Muscle of leg (tissue), 11 donors: ENCODE measurements around the gene TMC6. TPM values are rescaled to one million over a fixed set of nuclear protein-coding genes. Genes with fewer than 3 reads are reported as not detected.
A peak's percentile ranks its signal among the peaks of the same experiment; 100 is the strongest.
"Not testable (repeated sequence)": the region's sequence is repeated elsewhere in the genome, so short reads cannot be mapped to it uniquely, and the experiment has no call there.

Experiments
- DNase-seq: peaks from one replicate; pipeline ENCODE4 v3.0.0; 2013
- H3K27ac ChIP-seq: one replicate; pipeline ENCODE4 v1.5.1; 2013; ENCODE audit warnings: mild to moderate bottlenecking, low read length, control low read depth
- H3K27me3 ChIP-seq: one replicate; pipeline ENCODE4 v1.6.1; 2013; ENCODE audit warnings: low read length; ENCODE audit not compliant: control insufficient read depth, insufficient read depth
- H3K36me3 ChIP-seq: one replicate; pipeline ENCODE4 v1.6.1; 2013; ENCODE audit warnings: low read length; ENCODE audit not compliant: control insufficient read depth, insufficient read depth
- H3K4me1 ChIP-seq: one replicate; pipeline ENCODE4 v1.6.1; 2013; ENCODE audit warnings: low read length; ENCODE audit not compliant: control insufficient read depth, insufficient read depth
- H3K4me3 ChIP-seq: one replicate; pipeline ENCODE4 v1.5.1; 2013; ENCODE audit warnings: low read length, control low read depth
- H3K9me3 ChIP-seq: replicated peaks from 2 replicates; pipeline ENCODE4 v1.6.1; 2013; ENCODE audit warnings: low read depth, low read length; ENCODE audit not compliant: control insufficient read depth
- WGBS: methylation state at CpG from one replicate; pipeline ENCODE4 v1.1.5; 2013; ENCODE audit warnings: missing lambda C conversion rate; ENCODE audit not compliant: insufficient coverage; 5-methylcytosine and 5-hydroxymethylcytosine counted together
- polyA plus RNA-seq, 8 donors: library from polyadenylated mRNA; unstranded; fragments of 120-200 nt; gene quantifications; one replicate each; pipeline versions ENCODE4 v1.2.1 to v1.2.3, GENCODE V29; 2013; ENCODE audit warnings: inconsistent platforms in 1 of 8, low replicate concordance in 1 of 8; ENCODE audit not compliant: insufficient read length in 8 of 8, insufficient read depth in 1 of 8
- total RNA-seq: library from RNA; stranded (reverse); fragments of 120-200 nt; gene quantifications from one replicate; pipeline ENCODE4 v1.2.4, GENCODE V29; 2013

TMC6 gene
- total and polyA plus RNA-seq, 9 donors = 21.6 to 40.7 (median 26.1) TPM

- Histone ChIP-seq H3K36me3 (peaks cover 89% of the 10 kb centered on the region), H3K27ac (no peak overlapping the region), H3K27me3 (no peaks in the 10 kb centered on the region), H3K4me1 (no peaks in the 10 kb centered on the region), H3K9me3 (no peaks in the 10 kb centered on the region), H3K4me3 (no peak overlapping the region)
- WGBS = 94% methylated on average over 3 of the region's 9 CpGs
- no peak for DNase-seq
Measured at GRCh38 chr17:78096093-78096492, 32.5 kb downstream of the TMC6 start.

GRCh38 chr17:78095035-78095434 is 33.5 kb downstream of the TMC6 start:
- no peaks in the 10 kb centered on the region for H3K27me3 ChIP-seq

DNA sequence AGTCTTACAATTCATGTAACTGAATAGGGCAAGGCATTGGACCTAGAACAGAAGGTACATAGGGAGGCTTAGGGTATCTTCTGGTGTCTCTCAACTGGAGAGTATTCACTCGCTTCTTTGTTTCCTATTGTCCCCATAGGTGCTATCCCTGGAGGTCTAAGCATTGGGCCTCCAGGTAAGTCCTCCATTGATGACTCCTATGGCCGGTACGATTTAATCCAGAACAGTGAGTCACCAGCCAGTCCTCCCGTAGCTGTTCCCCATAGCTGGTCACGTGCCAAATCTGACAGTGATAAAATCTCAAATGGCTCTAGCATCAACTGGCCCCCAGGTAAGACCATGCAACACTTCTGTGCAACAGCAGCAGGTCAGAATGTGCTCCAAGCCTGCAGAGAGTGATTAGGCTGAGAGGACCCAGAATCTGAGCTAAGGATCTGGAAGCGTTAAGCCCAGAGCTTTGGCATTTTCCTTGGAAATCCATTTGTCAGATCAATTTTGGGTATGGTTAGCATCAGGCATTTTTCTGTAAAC is 35.7 kb downstream of the TMC6 start:
- H3K27ac ChIP-seq = no peak overlapping the region
- no peak overlapping the region for H3K4me3 ChIP-seq
- H3K36me3 ChIP-seq = peaks cover 79% of the 10 kb centered on the region
- no peaks in the 10 kb centered on the region for H3K4me1 ChIP-seq
- DNase-seq = no peak
- 84% methylated on average over 6 of the region's 6 CpGs for WGBS
- no peaks in the 10 kb centered on the region for H3K27me3 ChIP-seq
- no peaks in the 10 kb centered on the region for H3K9me3 ChIP-seq

More at GRCh38 chr17:78095035-78095434, 33.5 kb downstream of the TMC6 start:
- no peak for DNase-seq
- no peaks in the 10 kb centered on the region for H3K4me1 ChIP-seq
- H3K4me3 ChIP-seq = no peak overlapping the region
- H3K36me3 ChIP-seq = peaks cover 87% of the 10 kb centered on the region
- H3K9me3 ChIP-seq = no peaks in the 10 kb centered on the region
- no peak overlapping the region for H3K27ac ChIP-seq
- WGBS = 96% methylated on average over 4 of the region's 6 CpGs

DNA sequence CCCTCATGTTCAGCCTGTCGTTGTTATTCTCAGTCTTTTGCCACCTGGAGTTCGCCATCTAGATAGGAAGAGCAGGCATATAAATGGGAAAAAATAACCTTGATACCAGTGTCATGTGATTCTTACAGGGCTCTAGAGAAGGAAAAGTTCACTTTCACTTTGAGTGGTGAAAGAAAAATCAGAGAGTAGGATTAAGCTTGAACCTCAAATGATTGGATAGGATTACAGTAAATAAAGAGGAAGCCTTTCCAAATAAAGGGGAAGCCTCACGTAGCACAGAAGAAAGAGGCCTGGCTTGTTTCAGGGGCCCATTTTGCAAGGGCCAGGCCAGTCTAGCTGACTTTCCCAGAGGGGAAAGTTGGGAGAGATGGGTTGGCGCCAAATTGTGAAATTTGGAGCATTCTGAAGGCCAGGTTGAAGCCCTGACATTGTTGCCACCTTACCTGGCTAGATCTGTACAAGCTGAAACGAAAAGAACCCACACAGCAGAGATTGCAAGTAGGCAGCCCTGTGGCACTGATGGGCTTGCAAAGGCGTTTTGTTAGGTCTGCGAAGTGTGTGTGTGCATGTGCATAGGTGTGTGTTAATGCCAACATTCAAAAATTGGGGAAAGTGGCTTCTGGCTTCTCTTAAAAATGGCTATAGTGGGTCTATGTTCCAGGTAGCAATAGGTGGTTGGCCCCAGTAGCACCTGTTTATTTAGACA is 38.8 kb downstream of the TMC6 start:
- no peak for DNase-seq
- Histone ChIP-seq H3K4me3 (no peak overlapping the region), H3K27ac (no peak overlapping the region), H3K27me3 (no peaks in the 10 kb centered on the region), H3K9me3 (no peaks in the 10 kb centered on the region), H3K4me1 (no peaks in the 10 kb centered on the region), H3K36me3 (peaks cover 69% of the 10 kb centered on the region)
- WGBS = 90% methylated on average over 6 of the region's 7 CpGs

DNA sequence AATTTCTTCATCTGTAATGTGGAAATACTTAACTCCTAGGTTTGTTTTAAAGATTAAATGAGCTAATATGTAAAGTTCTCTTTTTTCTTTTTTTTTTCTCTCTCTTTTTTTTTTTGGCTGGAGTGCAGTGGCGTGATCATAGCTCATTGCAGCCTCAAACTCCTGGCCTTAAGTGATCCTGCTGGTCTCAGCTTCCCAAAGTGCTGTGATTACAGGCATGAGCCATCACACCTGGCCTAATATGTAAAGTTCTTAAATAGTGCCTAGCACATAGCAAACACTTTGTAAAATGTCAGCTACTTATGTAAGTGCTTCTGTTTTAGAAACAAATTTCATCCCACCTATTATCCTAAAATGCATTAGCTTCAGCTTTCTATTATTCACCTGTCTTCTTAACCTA is 40.0 kb downstream of the TMC6 start:
- no peaks in the 10 kb centered on the region for H3K27me3 ChIP-seq
- no peak overlapping the region for H3K27ac ChIP-seq
- no peak overlapping the region for H3K4me3 ChIP-seq
- H3K9me3 ChIP-seq = no peaks in the 10 kb centered on the region
- WGBS = 80% methylated on average over 1 of the region's 1 CpG
- peaks cover 61% of the 10 kb centered on the region for H3K36me3 ChIP-seq
- no peak for DNase-seq
- no peaks in the 10 kb centered on the region for H3K4me1 ChIP-seq

- Histone ChIP-seq H3K4me3 (no peak overlapping the region), H3K36me3 (peaks cover 51% of the 10 kb centered on the region), H3K27me3 (no peaks in the 10 kb centered on the region), H3K27ac (no peak overlapping the region), H3K9me3 (no peaks in the 10 kb centered on the region), H3K4me1 (peaks cover 8% of the 10 kb centered on the region)
- no peak for DNase-seq
- WGBS = 93% methylated on average over 12 of the region's 13 CpGs
Measured at GRCh38 chr17:78086740-78087139, 41.8 kb downstream of the TMC6 start.

DNA sequence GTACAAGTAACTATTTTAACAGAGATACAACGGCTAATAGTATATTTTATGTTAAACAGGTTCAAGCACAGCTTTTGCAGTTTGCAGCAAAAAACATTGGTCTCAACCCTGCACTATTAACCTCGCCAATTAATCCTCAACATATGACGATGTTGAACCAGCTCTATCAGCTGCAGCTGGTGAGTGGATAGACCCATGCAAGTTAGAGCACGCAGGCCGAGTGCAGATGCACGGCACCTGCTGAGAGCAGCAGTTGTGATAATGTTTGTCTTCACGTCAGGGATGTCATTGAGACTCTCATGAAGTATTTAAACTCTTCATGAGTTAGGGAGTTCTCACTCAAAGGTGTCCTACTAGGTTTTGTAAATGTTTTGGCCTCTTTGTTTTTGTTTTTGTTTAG is 45.6 kb downstream of the TMC6 start:
- WGBS = 83% methylated on average over 1 of the region's 7 CpGs
- H3K36me3 ChIP-seq = peaks cover 42% of the 10 kb centered on the region
- H3K4me3 ChIP-seq = no peak overlapping the region
- H3K27me3 ChIP-seq = no peaks in the 10 kb centered on the region
- DNase-seq = peak; percentile 53
- no peaks in the 10 kb centered on the region for H3K9me3 ChIP-seq
- H3K4me1 ChIP-seq = peaks cover 15% of the 10 kb centered on the region
- H3K27ac ChIP-seq = peak overlapping the region; percentile 67

- peaks cover 15% of the 10 kb centered on the region for H3K4me1 ChIP-seq
- H3K27me3 ChIP-seq, H3K9me3 ChIP-seq, H3K4me3 ChIP-seq: not testable (repeated sequence)
- peak; percentile 58 for DNase-seq
- peak overlapping the region; percentile 1 for H3K27ac ChIP-seq
- WGBS = no CpG with 5 or more reads among the region's 5 CpGs
- peaks cover 42% of the 10 kb centered on the region for H3K36me3 ChIP-seq
Measured at GRCh38 chr17:78082355-78082872, 46.1 kb downstream of the TMC6 start.

DNA sequence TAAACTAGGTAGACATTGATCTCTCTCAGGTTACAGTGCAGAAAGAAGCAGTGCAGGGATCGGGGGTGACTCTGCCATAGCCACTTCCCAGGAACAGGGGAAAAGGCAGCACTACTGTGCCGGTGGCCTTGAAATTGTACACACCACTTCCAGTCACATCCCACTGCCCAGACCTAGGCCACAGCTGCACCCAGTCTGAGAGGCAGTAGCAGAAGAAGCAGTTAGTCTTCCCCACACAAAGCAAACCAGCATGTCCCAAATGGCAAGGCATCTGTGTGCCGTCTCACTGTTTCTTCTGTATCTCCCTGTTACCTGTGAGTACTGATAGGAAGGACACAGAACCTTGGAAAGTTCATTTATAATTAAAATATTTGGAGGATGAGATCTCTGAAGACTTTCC is 47.0 kb downstream of the TMC6 start:
- Histone ChIP-seq H3K27me3 (no peaks in the 10 kb centered on the region), H3K36me3 (peaks cover 40% of the 10 kb centered on the region), H3K4me1 (peaks cover 15% of the 10 kb centered on the region), H3K27ac (peak overlapping the region; percentile 1), H3K9me3 (no peaks in the 10 kb centered on the region), H3K4me3 (no peak overlapping the region)
- WGBS = no CpG with 5 or more reads among the region's 3 CpGs
- DNase-seq = no peak

- DNase-seq = no peak
- Histone ChIP-seq H3K4me1 (peaks cover 15% of the 10 kb centered on the region), H3K27me3 (no peaks in the 10 kb centered on the region), H3K9me3 (no peaks in the 10 kb centered on the region), H3K4me3 (no peak overlapping the region), H3K27ac (no peak overlapping the region), H3K36me3 (peaks cover 47% of the 10 kb centered on the region)
- 63% methylated on average over 2 of the region's 6 CpGs for WGBS
Measured at GRCh38 chr17:78079253-78079652, 49.3 kb downstream of the TMC6 start.
